Measurements from ENCODE around the gene BRME1.
A peak's percentile ranks its signal among the peaks of the same experiment; 100 is the strongest.
"Not testable (repeated sequence)": the region's sequence is repeated elsewhere in the genome, so short reads cannot be mapped to it uniquely, and the experiment has no call there.

BRME1 gene

DNA sequence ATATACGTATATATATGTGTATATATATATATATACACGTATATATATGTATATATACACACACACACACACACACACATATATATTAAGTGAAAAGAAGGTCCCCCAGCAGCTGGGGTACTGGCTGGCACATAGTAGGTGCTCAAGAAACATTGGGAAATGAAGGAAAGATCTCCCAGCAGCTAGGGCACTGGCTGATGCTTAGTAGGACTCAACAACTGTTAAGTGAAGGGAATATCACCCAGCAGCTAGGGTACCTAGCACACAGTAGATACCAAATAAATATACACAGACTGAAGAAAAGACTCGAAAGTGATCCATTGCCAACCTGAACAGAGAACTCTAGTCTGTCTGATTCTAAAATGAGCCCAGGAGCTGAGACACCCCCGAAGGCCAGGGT lies 20.1 kb upstream of the BRME1 start:
- DNase-seq, result no peak

DNA sequence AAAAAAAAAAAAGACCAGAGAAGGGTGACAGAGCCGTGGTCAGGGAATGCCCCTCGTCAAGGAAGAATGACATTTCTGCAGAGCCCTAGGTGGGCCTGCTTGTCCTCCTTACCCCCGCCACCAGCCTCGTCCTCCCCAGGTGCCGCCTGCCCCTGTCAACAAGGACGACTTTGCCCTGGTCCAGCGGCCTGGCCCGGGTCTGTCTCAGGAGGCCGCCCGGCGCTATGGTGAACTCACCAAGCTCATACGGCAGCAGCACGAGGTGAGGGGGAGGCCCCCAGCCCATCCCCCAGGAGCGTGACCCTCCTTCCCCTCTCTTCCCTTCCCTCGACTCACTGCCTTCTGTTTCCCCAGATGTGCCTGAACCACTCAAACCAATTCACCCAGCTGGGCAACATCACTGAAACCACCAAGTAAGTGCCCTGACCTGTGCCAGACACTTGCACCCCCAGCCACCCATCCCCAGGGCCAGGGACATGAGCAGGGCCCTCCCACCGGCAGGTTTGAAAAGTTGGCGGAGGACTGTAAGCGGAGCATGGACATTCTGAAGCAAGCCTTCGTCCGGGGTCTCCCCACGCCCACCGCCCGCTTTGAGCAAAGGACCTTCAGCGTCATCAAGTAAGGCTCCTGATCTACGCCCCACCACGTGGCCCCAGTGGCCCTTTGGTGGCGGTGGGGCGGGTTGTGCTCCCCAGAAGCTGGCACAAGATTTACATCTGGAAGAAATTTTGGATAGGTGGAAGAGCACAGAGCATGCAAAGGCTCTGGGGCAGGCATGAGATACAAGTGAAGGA lies 17.5 kb upstream of the BRME1 start:
- DNase-seq, result no peak

DNA sequence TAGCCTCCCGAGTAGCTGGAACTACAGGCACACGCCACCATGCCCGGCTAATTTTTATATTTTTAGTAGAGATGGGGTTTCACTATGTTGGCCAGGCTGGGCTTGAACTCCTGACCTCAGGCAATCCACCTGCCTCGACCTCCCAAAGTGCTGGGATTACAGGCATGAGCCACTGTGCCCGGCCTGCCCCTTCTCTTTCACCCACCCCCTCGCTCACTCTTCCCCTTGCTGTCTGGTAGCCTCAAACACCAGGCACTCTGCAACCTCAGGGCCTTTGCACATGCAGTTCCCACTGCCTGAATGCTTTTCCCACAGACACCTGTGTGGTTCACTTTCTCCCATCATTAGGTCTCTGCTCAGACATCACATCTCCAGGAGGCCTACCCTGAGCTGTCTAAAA lies 16.2 kb upstream of the BRME1 start:
- DNase-seq, result not testable (repeated sequence)

DNA sequence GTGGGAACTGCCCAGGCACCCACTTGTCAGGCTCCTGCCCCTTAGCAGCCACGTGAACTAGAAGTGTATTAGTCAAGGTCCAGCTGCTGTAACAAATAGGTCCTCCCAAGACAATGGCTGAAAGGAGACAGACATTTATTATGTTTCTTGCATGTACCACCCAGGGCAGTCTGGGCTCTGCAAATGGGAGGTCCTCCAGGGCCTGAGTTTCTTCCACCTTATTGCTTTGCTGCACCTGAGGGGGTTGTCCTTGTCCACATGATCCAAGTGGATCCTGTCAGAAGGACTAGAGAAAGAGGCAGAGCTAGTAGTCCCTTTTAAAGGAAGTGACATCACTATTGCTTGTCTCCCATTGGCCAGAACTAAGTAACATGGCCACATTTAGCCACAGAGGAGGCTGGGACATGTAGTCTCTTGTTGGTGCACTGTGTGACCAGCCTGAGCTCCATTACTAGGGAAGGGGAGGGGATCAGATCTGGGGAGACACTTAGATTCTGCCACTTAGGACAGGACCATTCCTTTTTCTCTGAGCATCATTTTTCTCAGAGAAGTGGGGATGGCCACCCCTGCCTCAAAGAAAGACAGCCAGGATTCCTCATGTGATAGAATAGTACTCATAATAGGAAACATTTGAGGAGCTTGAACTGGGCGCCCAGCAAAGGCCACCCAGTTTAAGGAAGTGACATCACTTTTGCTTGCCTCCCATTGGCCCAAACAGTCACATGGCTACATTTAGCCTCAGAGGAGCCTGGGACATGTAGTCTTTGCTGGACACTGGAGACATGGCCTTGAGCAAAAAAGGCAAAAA lies 15.2 kb upstream of the BRME1 start:
- DNase-seq, result peak; percentile 76

DNA sequence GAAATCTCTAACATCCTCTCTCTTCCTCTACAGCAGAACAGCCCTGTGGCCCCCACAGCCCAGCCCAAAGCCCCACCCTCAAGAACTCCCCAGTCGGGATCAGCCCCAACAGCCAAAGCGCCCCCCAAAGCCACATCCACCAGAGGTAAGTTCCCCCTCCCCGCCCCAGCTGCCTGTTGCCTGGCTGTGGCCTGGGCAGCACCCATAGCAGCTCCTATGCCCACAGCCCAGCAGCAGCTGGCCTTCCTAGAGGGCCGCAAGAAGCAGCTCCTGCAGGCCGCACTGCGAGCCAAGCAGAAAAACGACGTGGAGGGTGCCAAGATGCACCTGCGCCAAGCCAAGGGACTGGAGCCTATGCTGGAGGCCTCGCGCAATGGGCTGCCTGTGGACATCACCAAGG lies 14.6 kb upstream of the BRME1 start:
- no peak for DNase-seq

DNA sequence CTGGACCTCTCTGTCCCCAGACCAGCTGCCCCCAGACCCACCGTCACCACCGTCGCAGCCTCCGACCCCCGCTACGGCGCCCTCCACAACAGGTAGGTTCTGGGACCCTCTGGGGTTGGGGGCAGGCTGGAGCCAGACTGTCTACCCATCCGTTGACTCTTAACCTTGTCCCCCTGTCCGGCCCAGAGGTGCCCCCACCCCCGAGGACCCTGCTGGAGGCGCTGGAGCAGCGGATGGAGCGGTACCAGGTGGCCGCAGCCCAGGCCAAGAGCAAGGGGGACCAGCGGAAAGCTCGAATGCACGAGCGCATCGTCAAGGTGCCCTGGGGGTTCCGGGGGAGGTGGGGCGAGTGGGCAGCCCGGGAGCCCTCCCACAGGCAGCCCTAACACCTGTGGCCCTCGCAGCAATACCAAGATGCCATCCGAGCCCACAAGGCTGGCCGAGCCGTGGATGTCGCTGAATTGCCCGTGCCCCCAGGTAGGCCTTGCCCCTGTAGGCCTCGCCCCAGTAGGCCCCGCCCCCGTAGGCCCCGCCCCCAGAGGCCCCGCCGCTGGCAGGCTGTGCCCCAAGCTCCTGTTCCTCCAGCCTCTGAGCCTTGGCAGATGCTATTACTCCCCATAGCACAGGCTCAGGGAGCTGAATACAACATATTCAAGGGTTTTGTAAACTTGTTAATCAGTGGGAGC lies 13.0 kb upstream of the BRME1 start:
- DNase-seq, result no peak

DNA sequence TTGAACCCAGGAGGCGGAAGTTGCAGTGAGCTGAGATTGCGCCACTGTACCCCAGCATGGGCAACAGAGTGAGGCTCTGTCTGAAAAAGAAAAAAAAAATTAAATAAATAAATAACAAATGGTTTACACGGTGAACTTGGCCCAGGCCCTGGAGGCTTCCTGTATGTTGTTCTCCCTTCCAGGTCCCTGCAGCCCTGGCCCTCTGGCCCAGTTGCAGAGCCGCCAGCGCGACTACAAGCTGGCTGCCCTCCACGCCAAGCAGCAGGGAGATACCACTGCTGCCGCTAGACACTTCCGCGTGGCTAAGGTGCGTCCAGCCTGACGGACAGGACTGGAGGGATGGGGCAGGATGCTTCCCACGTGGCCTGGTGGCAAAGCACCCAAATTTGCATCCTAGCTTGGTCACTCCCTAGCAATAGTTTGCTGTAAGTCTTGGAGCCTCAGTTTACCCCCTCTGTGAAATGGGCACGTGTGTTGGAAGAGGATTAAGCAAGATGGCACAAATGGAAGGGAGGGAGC lies 12.0 kb upstream of the BRME1 start:
- DNase-seq, result no peak

DNA sequence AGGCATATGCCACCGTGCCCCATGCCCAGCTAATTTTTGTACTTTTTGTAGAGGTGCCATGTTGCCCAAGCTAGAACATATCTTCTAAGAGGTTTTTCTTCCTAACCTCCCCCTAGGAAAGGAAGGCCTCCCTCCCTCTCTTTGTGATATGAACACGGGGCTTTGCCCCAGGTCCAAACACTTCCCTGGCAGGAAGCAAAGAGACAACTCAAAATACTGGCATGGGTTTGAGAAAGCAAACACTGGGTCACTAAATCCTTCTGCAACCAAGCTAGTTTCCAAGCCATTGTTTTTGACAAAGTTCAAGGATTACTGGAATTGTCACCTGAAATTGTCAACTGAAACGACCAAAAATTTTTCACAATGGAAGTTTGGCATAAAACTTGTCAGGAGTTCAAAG lies 8.9 kb upstream of the BRME1 start:
- DNase-seq, result no peak

DNA sequence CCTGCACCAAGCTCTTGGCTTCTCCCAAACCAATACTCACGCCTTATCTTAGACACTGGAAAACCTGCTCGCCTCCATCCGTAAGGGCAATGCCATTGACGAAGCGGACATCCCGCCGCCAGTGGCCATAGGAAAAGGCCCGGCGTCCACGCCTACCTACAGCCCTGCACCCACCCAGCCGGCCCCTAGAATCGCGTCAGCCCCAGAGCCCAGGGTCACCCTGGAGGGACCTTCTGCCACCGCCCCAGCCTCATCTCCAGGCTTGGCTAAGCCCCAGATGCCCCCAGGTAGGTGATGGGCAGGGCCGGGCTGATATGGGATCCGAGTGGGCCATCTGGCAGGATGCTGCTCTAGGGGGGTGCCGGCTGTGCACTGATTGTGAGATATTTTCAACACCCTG lies 7.4 kb upstream of the BRME1 start:
- no peak for DNase-seq

DNA sequence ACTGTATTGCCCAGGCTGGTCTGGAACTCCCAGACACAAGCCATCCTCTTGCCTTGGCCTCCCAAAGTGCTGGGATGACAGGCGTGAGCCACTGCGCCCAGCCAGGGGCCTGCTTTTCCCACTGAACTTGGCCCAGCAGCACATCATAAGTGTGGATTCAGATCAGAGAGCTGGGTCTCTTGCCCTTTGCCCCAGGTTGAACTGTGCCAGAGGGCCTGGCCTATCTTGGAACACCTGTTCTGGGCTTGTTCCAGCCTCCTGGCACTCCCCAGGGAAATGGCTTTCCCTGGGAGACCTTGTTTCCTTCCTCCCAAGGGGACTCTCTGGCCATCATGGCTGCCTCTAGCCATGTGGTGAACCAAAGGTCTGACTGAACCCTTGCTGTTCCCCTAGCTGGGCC lies 3.5 kb upstream of the BRME1 start:
- DNase-seq, result no peak

DNA sequence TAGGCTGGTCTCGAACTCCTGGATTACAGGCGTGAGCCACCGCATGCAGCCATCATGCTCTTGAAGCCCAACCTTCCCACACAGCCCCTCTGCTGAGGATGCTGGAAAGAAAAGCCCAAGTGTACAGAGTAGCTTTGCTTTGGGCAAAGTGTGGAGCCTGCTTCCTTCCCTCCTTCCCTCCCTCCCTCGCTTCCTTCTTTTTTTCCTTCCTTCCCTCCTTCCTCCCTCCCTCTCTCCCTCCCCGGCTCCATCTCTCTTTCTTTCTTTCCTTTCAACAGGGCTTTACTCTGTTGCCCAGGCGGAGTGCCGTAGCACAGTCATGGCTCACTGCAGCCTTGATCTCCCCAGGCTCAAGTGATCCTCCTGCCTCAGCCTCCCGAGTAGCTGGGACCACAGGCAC lies 2.8 kb upstream of the BRME1 start:
- no peak for DNase-seq

DNA sequence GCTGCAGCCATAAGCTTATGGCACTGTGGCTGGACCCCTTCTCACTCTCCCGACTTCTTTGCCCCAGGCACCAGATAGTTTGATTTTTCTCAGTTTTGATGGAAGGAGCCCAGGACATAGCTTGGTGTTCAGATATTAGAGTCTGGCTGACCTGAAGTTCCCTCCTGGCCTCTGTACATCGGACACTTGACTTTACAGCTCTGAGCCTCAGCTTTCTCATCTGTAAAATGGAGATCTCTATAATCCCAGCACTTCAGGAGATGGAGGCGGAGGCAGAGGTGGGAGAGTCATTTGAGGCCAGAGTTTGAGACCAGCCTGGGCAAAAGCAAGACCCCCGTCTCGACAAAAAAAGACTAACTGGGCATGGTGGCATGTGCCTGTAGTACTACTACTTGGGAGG lies 993 bp upstream of the BRME1 start:
- DNase-seq, result no peak

DNA sequence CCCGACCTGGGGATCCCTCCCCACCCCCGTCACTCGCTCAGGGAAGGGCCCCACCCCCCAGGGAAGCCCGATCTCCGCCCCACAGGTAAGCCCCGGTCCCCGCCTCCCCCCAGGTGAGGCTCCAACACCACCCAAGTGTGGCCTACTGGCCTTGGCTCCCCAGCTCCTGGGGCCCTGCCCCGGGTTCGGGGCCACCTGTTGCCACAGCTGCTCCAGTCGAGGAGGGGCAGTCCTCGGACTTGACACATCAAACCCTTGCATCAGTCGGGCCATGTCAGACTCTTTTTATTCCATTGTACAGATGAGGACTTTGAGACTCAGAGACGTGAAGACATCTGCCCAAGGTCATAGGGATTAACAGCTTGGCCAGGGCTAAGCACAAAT lies 596 bp upstream of the BRME1 start:
- no peak for DNase-seq

DNA sequence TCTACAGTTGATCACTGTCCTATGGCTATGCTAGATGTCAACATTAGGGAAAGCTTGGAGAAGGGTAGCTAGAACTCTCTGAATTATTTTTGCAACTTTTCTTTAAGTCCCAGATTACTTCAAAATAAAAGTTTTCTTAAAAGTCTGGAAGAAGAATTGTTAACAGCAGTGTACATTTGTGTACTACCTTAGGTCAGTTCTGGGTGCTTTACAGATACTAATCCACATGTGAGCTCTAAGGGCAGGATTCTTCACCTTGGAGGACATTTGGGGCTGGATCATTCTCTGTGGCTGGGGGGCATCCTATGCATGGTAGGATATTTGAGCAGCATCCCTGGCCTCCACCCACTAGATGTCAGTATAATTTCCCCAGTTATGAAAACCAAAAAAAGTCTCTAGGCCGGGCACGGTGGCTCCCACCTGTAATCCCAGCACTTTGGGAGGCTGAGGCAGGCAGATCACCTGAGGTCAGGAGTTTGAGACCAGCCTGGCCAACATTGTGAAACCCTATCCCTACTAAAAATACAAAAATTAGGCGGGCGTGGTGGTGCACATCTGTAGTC lies 2.8 kb downstream of the BRME1 start:
- DNase-seq, result peak; percentile 30

DNA sequence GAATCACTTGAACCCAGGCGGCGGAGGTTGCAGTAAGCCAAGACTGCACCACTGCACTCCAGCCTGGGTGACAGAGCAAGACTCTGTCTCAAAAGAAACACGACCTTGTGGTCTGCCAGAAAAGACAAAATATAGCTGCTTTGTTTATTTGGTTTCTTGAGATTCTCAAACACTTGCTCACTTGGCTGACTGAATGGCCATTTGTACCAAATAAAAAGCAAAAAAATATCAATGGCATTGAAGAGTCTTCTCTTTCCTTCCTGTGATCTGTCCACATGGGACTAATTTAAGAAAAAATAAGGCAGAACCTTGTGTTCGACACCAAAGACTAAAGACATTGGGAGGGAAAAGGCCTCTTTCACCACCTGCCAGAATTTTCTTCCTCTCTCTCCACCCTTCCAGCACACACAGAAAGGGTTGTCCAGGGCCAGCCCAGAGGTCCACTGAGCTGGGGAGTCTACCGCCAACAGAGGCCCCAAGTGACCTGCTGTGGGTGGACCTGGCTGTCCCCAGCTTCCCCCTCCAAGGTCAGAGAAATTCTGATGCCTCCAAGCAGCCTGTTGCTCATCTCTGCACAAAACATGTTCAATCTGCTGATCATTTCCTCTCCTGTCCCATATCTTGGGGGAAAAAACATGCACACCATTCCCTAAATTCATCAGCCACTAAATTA lies 5.9 kb downstream of the BRME1 start:
- no peak for DNase-seq

DNA sequence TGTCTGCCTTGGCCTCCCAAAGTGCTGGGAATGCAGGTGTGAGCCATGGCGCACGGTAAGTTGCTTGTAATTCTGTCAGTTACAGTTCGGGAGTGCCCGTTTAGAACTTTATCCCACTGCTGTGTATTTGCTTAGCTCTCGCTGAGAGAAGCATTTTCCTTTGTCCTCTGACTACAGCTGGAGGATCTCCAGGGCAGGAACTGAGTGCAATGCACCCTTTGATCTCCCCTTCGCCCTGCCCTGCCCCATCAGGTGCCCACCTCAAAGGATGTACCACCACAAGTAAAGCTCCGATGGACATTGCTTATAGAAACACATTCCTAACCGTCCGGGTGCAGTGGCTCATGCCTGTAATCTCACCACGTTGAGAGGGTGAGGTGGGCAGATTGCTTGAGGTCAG lies 6.5 kb downstream of the BRME1 start:
- DNase-seq, result no peak

DNA sequence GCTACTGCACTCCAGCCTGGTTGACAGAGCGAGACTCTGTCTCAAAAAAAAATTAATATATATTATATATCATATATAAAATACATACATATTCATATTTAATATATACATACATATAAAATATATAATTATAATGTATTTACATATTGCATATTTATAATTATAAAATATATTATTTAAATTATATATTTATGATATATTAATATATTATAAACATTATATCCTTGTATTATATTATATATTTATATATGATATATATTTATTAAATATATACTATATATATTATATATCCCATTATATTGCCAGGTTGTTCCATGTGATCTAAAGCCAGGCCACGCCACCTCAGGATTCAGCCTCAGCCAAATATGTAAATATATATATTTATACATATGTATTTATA lies 9.7 kb downstream of the BRME1 start:
- DNase-seq, result no peak

DNA sequence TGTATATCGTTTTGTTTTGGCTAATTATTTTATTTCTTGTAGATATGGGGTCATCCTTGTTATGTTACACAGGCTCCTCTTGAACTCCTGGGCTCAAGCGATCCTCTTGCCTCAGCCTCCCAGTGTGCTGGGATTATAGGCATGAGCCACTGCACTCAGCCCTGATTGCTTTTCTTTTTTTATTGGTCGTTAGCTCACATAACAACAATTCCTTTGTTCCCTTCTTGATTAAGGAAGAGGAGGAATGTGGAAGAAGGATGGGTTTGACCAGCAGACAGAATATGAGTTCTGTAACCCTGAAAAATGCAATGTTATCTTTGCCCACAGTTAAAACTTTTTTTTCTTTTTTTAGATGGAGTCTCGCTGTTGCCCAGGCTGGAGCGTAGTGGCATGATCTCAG lies 11.4 kb downstream of the BRME1 start:
- no peak for DNase-seq

DNA sequence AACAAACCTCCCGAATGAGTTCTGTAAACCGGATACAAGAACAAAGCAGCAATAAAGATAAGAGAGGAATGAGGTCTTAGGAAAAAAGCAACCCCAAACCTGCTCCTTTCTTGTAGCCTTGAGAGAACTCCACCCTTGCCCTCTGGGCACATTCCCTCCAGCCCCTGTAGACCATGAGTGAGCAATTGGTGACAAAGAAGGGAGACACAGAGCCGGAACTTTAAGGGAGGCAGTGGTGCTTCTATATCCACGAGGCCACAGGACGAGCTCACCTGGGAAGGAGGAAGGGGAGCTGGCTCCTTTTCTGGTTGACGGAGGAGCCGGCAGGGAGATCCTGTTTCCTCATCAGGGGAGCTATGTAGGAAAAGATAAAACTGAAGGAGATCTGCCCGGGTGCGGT lies 13.0 kb downstream of the BRME1 start:
- no peak for DNase-seq

DNA sequence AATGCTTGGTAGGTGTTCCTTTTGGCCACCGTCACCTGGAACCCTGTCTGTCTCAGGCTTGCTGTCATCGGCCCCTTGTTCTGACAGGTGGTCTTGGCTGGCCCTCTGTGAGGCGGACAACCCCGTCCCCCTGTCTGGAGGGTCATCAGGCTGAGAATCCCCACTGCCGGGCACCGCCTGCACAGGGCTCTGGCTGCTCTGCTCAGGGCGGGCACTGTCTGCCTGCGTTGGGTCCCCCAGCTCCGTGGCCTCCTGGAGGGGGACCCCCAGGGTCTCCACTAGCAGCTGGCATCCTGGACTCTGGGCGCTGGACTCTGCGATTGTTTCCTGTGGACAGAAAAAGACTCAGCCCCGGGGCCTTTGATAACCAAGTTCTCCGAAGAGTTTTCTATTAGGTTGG lies 15.8 kb downstream of the BRME1 start:
- no peak for DNase-seq

DNA sequence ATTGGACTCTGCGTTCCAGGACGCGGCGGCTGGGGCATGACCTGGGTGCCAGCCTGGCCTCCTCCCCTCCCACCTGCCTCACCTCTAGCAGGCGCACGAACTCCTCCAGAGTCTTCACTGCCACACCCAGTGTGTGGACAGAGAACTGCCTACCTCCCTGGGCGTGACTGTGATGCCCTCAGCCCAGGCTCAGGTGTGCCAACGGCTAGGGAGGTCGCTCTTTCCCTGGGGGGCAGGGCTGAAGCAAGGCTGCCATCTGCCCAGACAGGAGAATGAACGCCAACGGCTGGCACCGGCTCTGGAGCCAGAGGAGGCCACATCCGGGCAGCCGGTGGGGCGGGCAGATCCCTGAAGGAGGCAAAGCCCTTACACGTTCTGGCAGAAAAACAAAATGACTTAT lies 17.6 kb downstream of the BRME1 start:
- DNase-seq, result peak; percentile 78

DNA sequence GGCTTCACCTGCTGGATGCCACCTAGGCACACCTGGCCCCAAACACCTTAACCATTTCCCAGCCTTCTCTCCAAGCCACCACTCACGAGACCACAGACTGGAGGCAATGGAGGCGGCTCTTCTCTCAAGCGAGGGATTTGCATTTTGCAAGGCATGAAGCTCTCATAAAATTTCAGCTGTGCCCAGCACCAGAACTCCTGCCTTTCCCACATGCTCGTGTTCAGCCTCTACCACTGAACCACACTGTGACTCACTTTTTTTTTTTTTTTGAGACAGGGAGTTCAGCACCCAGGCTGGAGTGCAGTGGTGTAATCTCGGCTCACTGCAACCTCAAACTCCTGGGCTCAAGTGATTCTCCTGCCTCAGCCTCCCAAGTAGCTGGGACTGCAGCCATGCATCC lies 18.4 kb downstream of the BRME1 start:
- DNase-seq, result no peak

DNA sequence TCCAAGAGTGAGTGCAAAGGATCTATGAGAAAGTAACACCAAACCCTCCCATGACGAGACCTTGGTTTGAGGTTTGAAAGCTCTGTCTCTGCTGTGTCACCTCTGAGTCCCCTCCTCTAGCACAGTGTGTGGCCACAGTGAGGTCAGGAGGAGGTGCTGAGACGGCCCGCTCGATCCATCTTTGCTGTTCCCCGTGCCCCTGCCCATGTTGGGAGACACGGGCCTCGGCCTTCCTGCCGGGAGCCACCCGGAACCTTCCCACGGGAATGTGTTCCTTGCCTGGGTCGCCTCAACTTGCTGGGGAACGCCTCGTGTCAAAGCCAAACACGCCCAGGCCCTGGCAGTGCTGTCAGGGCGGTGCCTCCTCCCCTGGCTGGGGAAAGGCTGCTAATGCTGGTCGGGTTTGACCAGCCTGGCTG lies 18.9 kb downstream of the BRME1 start:
- no peak for DNase-seq
